Femur (tissue), 1 donor: ENCODE measurements around the gene BTBD9.
A peak's percentile ranks its signal among the peaks of the same experiment; 100 is the strongest.

Experiments used
- DNase-seq: peaks from one replicate; pipeline ENCODE4 v3.0.0-alpha.2; 2017

Gene BTBD9

DNA sequence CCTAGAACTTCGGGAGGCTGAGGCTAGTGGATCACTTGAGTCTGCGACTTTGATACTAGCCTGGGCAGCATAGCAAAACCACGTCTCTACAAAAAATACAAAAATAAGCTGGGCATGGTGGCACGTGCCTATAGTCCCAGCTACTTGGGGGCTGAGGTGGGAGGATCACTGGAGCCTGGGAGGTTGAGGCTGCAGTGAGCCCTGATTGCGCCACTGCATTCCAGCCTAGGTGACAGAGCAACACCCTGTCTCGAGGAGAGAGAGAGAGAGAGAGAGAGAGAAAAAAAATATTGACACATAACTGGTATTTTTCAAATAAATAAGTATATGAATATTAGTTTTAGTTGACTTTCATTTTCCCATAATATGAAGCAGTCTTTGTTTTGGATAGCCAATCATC lies 222.2 kb downstream of the BTBD9 start:
- DNase-seq, result no peak

GRCh38 chr6:38415231-38416005 lies 224.3 kb downstream of the BTBD9 start:
- DNase-seq, result no peak

GRCh38 chr6:38413102-38413800 lies 226.5 kb downstream of the BTBD9 start:
- DNase-seq, result no peak

- no peak for DNase-seq
Measured at GRCh38 chr6:38407192-38407591, 232.5 kb downstream of the BTBD9 start.

- DNase-seq, result no peak
Measured at GRCh38 chr6:38406096-38406495, 233.6 kb downstream of the BTBD9 start.

DNA sequence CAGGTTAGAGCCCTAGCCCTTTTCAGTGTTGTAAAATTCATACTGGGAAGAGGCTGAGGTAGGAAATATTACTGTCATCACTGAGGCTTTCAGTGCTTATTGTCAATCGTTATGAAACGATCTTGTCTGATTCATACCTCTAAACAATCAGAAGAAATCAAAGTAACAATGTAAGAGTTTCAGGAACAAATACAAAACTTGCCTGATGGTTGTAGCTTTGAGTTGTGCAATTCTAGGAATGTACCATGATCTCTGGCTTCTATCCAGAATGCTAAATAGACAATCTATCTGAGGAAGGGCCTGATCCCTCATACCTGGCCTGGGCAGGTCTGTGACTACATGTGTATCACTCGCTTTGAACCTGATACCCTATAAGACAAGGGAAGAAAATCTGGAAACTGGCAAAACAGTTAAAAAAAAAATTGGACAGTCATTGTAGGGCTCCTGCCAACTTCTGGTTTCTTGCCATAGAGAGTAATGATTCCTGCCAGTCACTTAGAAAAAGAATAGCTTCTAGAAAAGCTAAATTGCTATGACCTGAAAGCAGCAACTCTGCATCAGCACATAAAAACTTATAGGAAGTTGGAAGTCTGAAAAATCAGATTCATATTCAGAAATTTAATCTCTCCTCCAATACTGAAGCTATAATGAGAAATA lies 234.7 kb downstream of the BTBD9 start:
- DNase-seq, result no peak

DNA sequence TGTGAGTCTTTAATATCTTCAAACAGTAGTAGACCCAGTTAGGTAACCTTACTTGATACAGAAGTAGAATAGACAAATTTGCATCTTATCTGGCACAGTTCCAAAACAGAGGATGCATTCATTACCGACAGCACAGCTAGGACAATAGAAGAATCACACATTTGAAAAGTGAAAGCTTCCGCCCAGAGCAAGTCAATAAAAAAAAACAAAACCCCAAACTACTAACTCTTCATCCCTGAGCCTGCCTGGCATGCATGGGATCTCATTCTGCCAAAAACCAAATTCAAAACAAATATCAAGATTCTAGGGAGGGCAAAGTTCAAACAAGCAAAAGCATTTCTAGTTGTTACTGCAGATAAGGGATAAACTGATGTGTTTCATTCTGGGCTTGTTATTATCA lies 235.4 kb downstream of the BTBD9 start:
- no peak for DNase-seq

DNA sequence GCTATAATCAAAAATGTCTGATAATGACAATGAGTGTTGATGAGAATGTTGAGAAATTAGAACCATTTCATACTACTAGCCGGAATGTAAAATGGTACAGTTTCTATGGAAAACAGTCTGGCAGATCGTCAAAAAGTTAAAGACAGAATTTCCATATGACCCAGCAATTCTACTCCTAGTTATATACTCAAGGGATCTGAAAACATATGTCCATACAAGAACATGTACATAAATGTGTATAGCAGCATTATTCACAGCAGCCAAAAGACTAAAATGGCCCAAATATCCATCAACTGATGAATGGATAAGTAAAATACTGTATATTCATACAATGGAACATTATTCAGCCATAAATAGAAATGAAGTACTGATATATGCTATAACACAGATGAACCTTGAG lies 236.2 kb downstream of the BTBD9 start:
- DNase-seq, result no peak

GRCh38 chr6:38400764-38401163 lies 239.0 kb downstream of the BTBD9 start:
- DNase-seq, result no peak

DNA sequence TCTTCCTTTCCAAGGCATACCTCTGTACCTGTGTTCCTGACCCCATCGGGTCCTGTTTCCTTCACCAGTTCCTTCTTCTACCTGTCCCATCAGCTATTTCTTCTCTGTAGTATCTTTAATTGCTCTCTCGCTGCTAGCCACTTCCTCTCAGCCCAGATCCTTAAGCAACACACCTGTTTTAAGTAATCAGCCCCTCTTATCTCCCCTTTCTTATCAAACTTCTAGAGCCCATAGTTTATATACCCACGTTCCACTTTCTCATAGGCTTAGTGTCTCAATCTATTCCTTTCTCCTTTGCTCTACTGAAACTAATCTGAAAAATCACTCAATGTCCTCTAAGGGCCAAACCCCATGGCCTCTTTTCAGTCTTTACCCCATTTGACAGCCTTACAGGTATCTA lies 239.6 kb downstream of the BTBD9 start:
- no peak for DNase-seq

DNA sequence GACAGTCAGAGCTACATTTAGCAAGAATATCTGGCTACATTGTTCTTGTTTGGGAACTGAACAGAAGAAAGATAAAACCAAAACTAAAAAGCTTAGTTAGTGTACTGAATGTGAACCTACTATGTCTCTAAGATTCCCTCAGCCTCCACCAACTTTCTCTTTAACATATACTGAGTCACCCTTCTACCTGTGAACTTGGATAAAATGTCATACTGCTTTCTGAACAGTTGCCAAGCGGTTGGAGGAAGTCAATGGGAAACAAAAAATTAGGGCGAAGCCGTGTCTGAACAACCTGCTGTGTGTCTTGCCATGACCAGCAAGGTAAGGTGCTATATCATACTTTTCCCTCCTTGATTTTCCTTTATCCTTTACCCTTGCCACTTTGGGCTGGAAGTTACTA lies 243.5 kb downstream of the BTBD9 start:
- DNase-seq, result no peak

- no peak for DNase-seq
Measured at GRCh38 chr6:38393986-38394385, 245.7 kb downstream of the BTBD9 start.

DNA sequence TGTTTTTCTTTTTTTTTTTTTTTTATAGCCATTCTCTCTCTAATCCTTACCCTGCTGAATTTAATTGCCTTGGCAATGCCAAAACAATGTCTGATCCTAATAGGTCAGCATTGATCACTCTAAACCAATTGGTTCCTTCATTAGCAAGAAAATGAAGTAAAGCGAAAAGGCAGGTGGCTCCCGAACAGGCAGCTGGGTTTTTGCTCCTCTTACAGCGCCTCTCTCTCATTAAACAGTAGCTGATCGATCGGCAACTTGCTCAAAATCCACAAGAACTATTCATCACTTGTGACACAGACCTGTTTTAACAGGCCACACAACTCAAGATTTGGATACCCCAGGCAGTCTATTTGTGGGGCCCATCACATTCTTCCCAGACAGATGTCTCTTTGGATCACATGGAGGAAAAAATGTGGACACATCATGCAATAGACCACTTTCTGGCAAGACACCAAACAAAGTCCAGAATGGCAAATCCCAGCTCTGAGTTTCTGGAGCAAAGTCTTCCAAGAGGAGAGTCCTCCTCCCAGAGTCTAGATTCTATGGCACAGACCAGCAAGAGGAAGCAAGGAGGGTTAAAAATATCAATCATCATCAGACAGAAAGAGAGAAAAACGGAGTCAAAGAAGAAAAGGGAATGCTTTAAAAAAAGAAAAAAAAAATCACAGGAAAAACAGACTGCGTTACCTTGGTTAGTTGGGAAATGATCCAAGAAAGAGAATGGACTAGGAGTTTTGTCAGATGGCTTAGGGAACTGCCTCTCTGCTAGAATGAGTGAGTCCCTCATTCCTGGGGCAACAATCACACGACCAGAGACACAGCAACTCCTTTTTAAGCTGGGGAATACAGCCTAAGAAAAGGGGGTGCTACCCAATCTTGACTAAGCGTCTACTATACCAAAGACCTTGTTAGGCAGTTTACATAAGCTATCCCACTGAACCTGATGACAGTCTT lies 247.8 kb downstream of the BTBD9 start:
- no peak for DNase-seq

GRCh38 chr6:38391206-38391605 lies 248.5 kb downstream of the BTBD9 start:
- DNase-seq, result no peak

GRCh38 chr6:38389875-38390274 lies 249.9 kb downstream of the BTBD9 start:
- no peak for DNase-seq

- DNase-seq, result peak; percentile 33
Measured at GRCh38 chr6:38387971-38388370, 251.8 kb downstream of the BTBD9 start.

DNA sequence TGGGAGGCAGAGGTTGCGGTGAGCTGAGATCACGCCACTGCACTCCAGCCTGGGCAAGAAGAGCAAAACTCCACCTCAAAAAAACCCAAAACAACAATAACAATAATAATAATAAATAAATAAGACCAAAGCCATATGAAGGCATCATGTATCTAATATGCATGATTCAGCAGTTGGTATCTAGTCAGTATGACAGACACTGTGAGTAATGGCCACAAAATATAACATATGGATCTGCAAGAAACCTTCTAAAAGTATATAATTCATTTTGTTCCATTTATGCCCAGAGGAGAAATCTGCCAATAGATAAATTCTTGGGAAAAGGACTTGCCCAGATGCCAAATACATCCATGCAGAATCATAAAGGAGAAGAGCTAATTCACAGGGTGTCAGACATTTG lies 252.3 kb downstream of the BTBD9 start:
- DNase-seq, result no peak

GRCh38 chr6:38378801-38379200 lies 260.9 kb downstream of the BTBD9 start:
- no peak for DNase-seq

GRCh38 chr6:38375937-38376336 lies 263.8 kb downstream of the BTBD9 start:
- DNase-seq, result no peak

DNA sequence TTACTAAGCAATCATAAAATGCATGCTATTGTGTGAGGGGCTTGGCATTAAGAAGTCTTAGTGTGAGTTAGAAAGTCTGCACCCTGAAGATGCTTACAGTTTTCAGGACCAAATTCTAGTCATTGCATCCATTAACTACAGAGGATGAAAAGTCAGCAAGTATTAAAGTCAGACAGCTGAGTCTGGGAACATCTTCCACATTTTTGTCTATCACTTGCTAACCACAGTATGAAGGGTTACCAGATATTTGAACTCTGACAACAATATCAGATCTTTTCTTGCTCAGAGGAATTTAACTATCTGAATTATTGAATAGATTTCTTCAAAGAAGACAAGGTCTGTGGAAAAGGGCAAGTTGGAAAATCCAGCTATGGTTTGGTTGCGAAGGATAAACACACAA lies 264.4 kb downstream of the BTBD9 start:
- DNase-seq, result no peak

- DNase-seq, result no peak
Measured at GRCh38 chr6:38371881-38372280, 267.8 kb downstream of the BTBD9 start.

DNA sequence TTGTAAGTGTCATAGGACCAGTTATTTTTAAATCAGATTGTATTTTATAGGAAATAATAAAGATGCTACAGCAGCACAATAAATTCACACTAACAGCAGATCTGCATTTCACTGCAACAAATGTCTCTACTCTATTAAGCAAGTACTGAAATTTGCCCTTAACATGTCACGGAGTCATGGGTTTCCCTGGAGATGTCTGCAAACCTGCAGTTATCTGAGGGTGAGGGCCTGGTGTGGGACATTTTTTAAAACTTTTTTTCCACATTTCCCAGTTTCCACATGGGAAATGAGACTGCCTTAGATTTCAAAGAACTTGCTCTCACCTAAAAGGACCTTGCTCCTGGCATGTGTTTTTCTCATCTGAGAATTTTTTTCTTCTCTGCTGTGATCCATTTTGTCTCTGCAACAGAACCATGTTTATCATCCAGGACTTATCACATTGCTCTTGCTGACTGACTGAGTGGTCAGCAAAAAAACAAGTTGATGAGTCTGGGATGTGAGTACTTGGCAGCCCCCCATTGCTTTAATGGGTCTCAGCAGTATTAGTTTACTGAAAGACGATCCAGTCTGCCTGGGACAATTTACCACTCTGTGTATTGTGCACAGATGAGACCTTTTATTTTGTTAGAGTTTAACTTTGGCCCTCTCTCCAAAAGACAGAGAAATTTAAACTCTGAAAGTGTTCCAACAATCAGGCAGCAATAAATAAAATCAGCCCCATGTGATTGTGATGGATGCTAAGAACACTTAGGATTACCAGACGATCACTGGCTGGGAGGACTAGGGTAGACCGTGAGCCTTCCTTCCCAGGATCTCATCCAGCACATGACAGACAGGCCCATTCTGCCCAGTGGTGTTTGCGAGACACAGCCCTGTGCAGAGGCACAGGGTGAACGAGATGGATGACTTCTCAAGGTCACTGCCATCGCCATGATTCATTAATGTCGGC lies 268.8 kb downstream of the BTBD9 start:
- DNase-seq, result peak; percentile 35
